HepG2 (cell line): ENCODE results near the gene SBK2. TPM values are rescaled to one million over a fixed set of nuclear protein-coding genes. Genes with fewer than 3 reads are reported as not detected.

Source experiments
- CBFB ChIP-seq: sonication (generic); formaldehyde crosslinking; IDR thresholded peaks from 2 replicates; pipeline ENCODE4 v1.4.0; 2020; ENCODE audit warnings: missing genetic modification reagents
- ELF1 ChIP-seq: sonication (generic); formaldehyde crosslinking; IDR thresholded peaks from 2 replicates; pipeline ENCODE4 v1.4.0; 2020; ENCODE audit warnings: missing genetic modification reagents
- FOXP1 ChIP-seq, 2 experiments: fragments of 450-650 bp in 1 of 2; IDR thresholded peaks; 2 replicates each; pipeline ENCODE4 v1.6.1; 2017 to 2018; ENCODE audit warnings: antibody characterized with exemption in 1 of 2
- HOXA7 ChIP-seq: sonication (generic); formaldehyde crosslinking; IDR thresholded peaks from 2 replicates; pipeline ENCODE4 v1.8.1; 2022; ENCODE audit warnings: mild to moderate bottlenecking, missing genetic modification reagents, moderate library complexity
- MBD4 ChIP-seq: IDR thresholded peaks from 2 replicates; pipeline ENCODE4 v1.6.1; 2012; ENCODE audit warnings: low read length, inconsistent platforms, borderline replicate concordance
- RXRB ChIP-seq: IDR thresholded peaks from 2 replicates; pipeline ENCODE4 v1.6.1; 2016; ENCODE audit warnings: borderline replicate concordance, missing genetic modification reagents, missing compliant biosample characterization
- SP5 ChIP-seq: IDR thresholded peaks from 2 replicates; pipeline ENCODE4 v1.6.1; 2016; ENCODE audit warnings: low read depth, borderline replicate concordance
- XBP1 ChIP-seq: sonication (generic); formaldehyde crosslinking; IDR thresholded peaks from 2 replicates; pipeline ENCODE4 v1.5.0; 2020; ENCODE audit warnings: missing genetic modification reagents
- ZFX ChIP-seq: sonication (generic); formaldehyde crosslinking; IDR thresholded peaks from 2 replicates; pipeline ENCODE4 v1.4.0; 2020; ENCODE audit warnings: mild to moderate bottlenecking, low read depth, missing genetic modification reagents, moderate library complexity
- ZNF333 ChIP-seq: sonication (generic); formaldehyde crosslinking; IDR thresholded peaks from 2 replicates; pipeline ENCODE4 v1.4.0; 2020; ENCODE audit warnings: mild to moderate bottlenecking, missing genetic modification reagents, borderline replicate concordance
- ZNF44 ChIP-seq: sonication (generic); formaldehyde crosslinking; IDR thresholded peaks from 2 replicates; pipeline ENCODE4 v1.5.1; 2020; ENCODE audit warnings: mild to moderate bottlenecking, missing genetic modification reagents
- ZNF546 ChIP-seq: sonication (generic); formaldehyde crosslinking; conservative IDR thresholded peaks from 2 replicates; pipeline ENCODE4 v1.8.1; 2023; ENCODE audit warnings: mild to moderate bottlenecking, missing genetic modification reagents
- ZNF773 ChIP-seq: sonication (generic); formaldehyde crosslinking; IDR thresholded peaks from 2 replicates; pipeline ENCODE4 v1.4.0; 2020; ENCODE audit warnings: missing genetic modification reagents, borderline replicate concordance
- polyA plus RNA-seq, 8 experiments: library from polyadenylated mRNA; depleted of rRNA in 3 of 8; stranded (reverse) in 7 of 8; unstranded in 1 of 8; fragments of >200 nt; fragmentation: Illumina TruSeq in 4 of 8; extraction: Trizol in 4 of 8; gene quantifications; 2 replicates each; pipeline versions ENCODE4 v1.2.1 to v1.2.3, GENCODE V29; 2011 to 2016; ENCODE audit warnings: low read depth in 4 of 8, missing spikeins in 1 of 8, mixed read lengths in 1 of 8; ENCODE audit not compliant: insufficient read depth in 1 of 8
- total RNA-seq, 5 experiments: library from RNA; depleted of rRNA; stranded (reverse); fragments of >200 nt; fragmentation: Illumina TruSeq; extraction: Trizol; gene quantifications; 2 replicates each; pipeline ENCODE4 v1.2.3, GENCODE V29; 2016; ENCODE audit warnings: low read depth in 1 of 5
- TF ChIP-seq, protein P1 (sequence below): sonication (generic); formaldehyde crosslinking; IDR thresholded peaks from 2 replicates; pipeline ENCODE4 v1.8.0; 2023; ENCODE audit warnings: mild to moderate bottlenecking, missing genetic modification reagents
- TF ChIP-seq, protein P2 (sequence below): sonication (generic); formaldehyde crosslinking; IDR thresholded peaks from 2 replicates; pipeline ENCODE4 v1.5.0; 2020; ENCODE audit warnings: mild to moderate bottlenecking, missing genetic modification reagents
- TF ChIP-seq, protein P3 (sequence below): sonication (generic); formaldehyde crosslinking; IDR thresholded peaks from 2 replicates; pipeline ENCODE4 v1.4.0; 2020; ENCODE audit warnings: mild to moderate bottlenecking, missing genetic modification reagents
- TF ChIP-seq, protein P4 (sequence below): sonication (generic); formaldehyde crosslinking; IDR thresholded peaks from 2 replicates; pipeline ENCODE4 v1.4.0; 2020; ENCODE audit warnings: missing genetic modification reagents
- TF ChIP-seq, protein P5 (sequence below): fragments of 450-650 bp; IDR thresholded peaks from 2 replicates; pipeline ENCODE4 v1.6.1; 2017; ENCODE audit warnings: mild to moderate bottlenecking
- TF ChIP-seq, protein P6 (sequence below): sonication (generic); formaldehyde crosslinking; IDR thresholded peaks from 2 replicates; pipeline ENCODE4 v1.4.0; 2020; ENCODE audit warnings: missing genetic modification reagents

The SBK2 gene
- total and polyA plus RNA-seq, 2 of the 13 experiments (the other 11 are each of a cell fraction or from before 2014, with no cell fraction given) = 0.24 TPM; not detected in 1

DNA sequence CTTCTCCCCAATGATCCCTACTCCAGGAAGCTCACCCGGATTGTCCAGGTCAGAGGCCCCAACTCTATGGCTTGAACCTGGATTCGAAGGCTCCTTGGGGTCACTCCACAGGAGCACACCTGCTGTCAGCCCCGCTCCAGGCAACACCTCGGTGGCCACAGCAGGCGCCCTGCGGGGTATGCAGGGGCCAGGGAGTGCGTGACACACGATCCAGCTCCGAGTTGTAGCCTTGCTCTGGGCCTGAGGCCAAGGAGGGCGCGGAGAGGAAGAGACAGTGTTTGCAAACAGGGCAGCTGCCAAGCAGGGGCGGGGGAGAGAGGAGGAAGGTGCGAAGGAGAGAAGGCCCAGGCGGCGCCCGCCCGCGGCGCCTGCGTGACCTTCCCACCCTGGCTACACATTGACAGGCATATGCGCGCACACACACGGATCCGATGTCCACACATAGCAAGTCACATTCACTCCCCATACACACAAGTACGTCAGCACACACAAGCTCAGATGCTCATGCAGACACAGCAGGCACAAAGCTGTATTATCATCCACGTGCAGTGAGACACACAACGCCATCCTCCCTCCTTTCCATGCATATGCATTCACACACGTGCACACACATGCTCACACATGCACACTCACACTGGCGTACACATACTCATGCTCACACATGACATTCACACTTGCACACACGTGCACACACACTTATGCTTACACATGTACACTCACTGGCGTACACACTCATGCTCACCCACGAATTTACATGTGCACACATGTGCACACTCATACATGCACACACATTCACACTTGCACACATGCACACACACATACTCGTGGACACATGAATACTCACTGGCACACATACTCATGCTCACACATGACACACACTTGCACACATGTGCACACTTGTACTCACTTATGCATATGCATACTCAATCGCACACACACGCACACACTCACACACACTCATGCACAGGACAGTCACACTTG is 10.4 kb downstream of the SBK2 start (continued):
- TF ChIP-seq, protein P1, sequence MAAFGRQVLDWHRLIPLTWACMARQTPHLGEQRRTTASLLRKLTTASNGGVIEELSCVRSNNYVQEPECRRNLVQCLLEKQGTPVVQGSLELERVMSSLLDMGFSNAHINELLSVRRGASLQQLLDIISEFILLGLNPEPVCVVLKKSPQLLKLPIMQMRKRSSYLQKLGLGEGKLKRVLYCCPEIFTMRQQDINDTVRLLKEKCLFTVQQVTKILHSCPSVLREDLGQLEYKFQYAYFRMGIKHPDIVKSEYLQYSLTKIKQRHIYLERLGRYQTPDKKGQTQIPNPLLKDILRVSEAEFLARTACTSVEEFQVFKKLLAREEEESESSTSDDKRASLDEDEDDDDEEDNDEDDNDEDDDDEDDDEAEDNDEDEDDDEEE = no peak
- TF ChIP-seq ELF1 = peak; percentile 23; the same call in 1 of the 2 replicates
- TF ChIP-seq CBFB (CRISPR knock-in tag) = peak; percentile 21; the same call in 1 of the 2 replicates
- TF ChIP-seq MBD4 = no peak
- TF ChIP-seq HOXA7 (CRISPR knock-in tag) = 0 out of 2 replicates have a peak, but pooled peaks have one; percentile 45
- TF ChIP-seq ZNF773 (CRISPR knock-in tag) = no peak
- no peak for TF ChIP-seq ZNF546
- no peak for TF ChIP-seq XBP1 (CRISPR knock-in tag)
- TF ChIP-seq, protein P2, sequence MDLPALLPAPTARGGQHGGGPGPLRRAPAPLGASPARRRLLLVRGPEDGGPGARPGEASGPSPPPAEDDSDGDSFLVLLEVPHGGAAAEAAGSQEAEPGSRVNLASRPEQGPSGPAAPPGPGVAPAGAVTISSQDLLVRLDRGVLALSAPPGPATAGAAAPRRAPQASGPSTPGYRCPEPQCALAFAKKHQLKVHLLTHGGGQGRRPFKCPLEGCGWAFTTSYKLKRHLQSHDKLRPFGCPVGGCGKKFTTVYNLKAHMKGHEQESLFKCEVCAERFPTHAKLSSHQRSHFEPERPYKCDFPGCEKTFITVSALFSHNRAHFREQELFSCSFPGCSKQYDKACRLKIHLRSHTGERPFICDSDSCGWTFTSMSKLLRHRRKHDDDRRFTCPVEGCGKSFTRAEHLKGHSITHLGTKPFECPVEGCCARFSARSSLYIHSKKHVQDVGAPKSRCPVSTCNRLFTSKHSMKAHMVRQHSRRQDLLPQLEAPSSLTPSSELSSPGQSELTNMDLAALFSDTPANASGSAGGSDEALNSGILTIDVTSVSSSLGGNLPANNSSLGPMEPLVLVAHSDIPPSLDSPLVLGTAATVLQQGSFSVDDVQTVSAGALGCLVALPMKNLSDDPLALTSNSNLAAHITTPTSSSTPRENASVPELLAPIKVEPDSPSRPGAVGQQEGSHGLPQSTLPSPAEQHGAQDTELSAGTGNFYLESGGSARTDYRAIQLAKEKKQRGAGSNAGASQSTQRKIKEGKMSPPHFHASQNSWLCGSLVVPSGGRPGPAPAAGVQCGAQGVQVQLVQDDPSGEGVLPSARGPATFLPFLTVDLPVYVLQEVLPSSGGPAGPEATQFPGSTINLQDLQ = peak; percentile 63; the same call in 1 of the 2 replicates
- TF ChIP-seq SP5 = 0 out of 2 replicates have a peak, but pooled peaks have one; percentile 37
- no peak for TF ChIP-seq ZNF44 (CRISPR knock-in tag)
- TF ChIP-seq, protein P3, sequence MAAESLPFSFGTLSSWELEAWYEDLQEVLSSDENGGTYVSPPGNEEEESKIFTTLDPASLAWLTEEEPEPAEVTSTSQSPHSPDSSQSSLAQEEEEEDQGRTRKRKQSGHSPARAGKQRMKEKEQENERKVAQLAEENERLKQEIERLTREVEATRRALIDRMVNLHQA (CRISPR knock-in tag) = no peak
- no peak for TF ChIP-seq FOXP1 (IDR thresholded peaks at IDR 0.05)
- TF ChIP-seq FOXP1 (CRISPR knock-in tag; IDR thresholded peaks at IDR 0.05) = 0 out of 2 replicates have a peak, but pooled peaks have one; percentile 21
- TF ChIP-seq, protein P4, sequence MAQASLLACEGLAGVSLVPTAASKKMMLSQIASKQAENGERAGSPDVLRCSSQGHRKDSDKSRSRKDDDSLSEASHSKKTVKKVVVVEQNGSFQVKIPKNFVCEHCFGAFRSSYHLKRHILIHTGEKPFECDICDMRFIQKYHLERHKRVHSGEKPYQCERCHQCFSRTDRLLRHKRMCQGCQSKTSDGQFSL = no peak
- TF ChIP-seq RXRB (CRISPR knock-in tag) = no peak
- TF ChIP-seq ZFX (CRISPR knock-in tag) = peak; percentile 50; the same call in 1 of the 2 replicates
- TF ChIP-seq ZNF333 = no peak
- TF ChIP-seq, protein P5, sequence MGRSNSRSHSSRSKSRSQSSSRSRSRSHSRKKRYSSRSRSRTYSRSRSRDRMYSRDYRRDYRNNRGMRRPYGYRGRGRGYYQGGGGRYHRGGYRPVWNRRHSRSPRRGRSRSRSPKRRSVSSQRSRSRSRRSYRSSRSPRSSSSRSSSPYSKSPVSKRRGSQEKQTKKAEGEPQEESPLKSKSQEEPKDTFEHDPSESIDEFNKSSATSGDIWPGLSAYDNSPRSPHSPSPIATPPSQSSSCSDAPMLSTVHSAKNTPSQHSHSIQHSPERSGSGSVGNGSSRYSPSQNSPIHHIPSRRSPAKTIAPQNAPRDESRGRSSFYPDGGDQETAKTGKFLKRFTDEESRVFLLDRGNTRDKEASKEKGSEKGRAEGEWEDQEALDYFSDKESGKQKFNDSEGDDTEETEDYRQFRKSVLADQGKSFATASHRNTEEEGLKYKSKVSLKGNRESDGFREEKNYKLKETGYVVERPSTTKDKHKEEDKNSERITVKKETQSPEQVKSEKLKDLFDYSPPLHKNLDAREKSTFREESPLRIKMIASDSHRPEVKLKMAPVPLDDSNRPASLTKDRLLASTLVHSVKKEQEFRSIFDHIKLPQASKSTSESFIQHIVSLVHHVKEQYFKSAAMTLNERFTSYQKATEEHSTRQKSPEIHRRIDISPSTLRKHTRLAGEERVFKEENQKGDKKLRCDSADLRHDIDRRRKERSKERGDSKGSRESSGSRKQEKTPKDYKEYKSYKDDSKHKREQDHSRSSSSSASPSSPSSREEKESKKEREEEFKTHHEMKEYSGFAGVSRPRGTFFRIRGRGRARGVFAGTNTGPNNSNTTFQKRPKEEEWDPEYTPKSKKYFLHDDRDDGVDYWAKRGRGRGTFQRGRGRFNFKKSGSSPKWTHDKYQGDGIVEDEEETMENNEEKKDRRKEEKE = no peak
- TF ChIP-seq, protein P6, sequence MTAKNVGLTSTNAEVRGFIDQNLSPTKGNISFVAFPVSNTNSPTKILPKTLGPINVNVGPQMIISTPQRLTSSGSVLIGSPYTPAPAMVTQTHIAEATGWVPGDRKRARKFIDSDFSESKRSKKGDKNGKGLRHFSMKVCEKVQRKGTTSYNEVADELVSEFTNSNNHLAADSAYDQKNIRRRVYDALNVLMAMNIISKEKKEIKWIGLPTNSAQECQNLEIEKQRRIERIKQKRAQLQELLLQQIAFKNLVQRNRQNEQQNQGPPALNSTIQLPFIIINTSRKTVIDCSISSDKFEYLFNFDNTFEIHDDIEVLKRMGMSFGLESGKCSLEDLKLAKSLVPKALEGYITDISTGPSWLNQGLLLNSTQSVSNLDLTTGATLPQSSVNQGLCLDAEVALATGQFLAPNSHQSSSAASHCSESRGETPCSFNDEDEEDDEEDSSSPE (CRISPR knock-in tag) = 0 out of 2 replicates have a peak, but pooled peaks have one; percentile 32
